SU-DHL-6 (cell line): Measurements from ENCODE around the gene MB.

ENCODE experiments used
- EZH2phosphoT487 ChIP-seq: fragments of 200-600 bp; sonication (generic), shearing (Covaris generic); conservative IDR thresholded peaks from 2 replicates; pipeline ENCODE4 v1.6.1; 2018; ENCODE audit warnings: mild to moderate bottlenecking, antibody characterized with exemption, low read length, moderate library complexity, mixed read lengths
- TF ChIP-seq, protein P1 (sequence below): fragments of 200-600 bp; sonication (generic); IDR thresholded peaks from one replicate; pipeline ENCODE4 v1.5.1; 2017; ENCODE audit warnings: antibody characterized with exemption, mild to moderate bottlenecking, low read length, moderate library complexity; ENCODE audit not compliant: insufficient read depth, poor library complexity, severe bottlenecking

GRCh38 chr22:35582218-35582860, 34.8 kb downstream of the MB start:
- TF ChIP-seq, protein P1, sequence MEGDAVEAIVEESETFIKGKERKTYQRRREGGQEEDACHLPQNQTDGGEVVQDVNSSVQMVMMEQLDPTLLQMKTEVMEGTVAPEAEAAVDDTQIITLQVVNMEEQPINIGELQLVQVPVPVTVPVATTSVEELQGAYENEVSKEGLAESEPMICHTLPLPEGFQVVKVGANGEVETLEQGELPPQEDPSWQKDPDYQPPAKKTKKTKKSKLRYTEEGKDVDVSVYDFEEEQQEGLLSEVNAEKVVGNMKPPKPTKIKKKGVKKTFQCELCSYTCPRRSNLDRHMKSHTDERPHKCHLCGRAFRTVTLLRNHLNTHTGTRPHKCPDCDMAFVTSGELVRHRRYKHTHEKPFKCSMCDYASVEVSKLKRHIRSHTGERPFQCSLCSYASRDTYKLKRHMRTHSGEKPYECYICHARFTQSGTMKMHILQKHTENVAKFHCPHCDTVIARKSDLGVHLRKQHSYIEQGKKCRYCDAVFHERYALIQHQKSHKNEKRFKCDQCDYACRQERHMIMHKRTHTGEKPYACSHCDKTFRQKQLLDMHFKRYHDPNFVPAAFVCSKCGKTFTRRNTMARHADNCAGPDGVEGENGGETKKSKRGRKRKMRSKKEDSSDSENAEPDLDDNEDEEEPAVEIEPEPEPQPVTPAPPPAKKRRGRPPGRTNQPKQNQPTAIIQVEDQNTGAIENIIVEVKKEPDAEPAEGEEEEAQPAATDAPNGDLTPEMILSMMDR: no peak
- no peak for TF ChIP-seq EZH2phosphoT487
